Fibroblast of skin of back (primary cell): Measurements from ENCODE around the gene MORN5.

ENCODE experiments used
- DNase-seq: peaks from one replicate; pipeline ENCODE4 v3.0.0-alpha.2; 2013

Gene MORN5

GRCh38 chr9:122144836-122145591, 14.7 kb upstream of the MORN5 start:
- DNase-seq = no peak

- DNase-seq = no peak
Observed at GRCh38 chr9:122145592-122145863, 14.2 kb upstream of the MORN5 start.

GRCh38 chr9:122151267-122151828, 8.4 kb upstream of the MORN5 start:
- no peak for DNase-seq

- no peak for DNase-seq
Observed at GRCh38 chr9:122155796-122156195, 3.9 kb upstream of the MORN5 start.

GRCh38 chr9:122158202-122158601, 1.5 kb upstream of the MORN5 start:
- DNase-seq = peak; percentile 44

GRCh38 chr9:122159925-122160246, 178 bp downstream of the MORN5 start:
- DNase-seq = no peak

GRCh38 chr9:122162415-122162814, 2.7 kb downstream of the MORN5 start:
- DNase-seq = no peak

- DNase-seq = no peak
Observed at GRCh38 chr9:122164286-122164685, 4.6 kb downstream of the MORN5 start.

GRCh38 chr9:122168356-122168755, 8.6 kb downstream of the MORN5 start:
- DNase-seq = no peak

- DNase-seq = no peak
Observed at GRCh38 chr9:122172131-122172530, 12.4 kb downstream of the MORN5 start.

GRCh38 chr9:122173670-122174069, 14.0 kb downstream of the MORN5 start:
- DNase-seq = no peak

GRCh38 chr9:122176916-122177315, 17.2 kb downstream of the MORN5 start:
- DNase-seq = no peak

- no peak for DNase-seq
Observed at GRCh38 chr9:122179054-122179689, 19.5 kb downstream of the MORN5 start.

- DNase-seq = peak; percentile 73
Observed at GRCh38 chr9:122179690-122180074, 20.0 kb downstream of the MORN5 start.

GRCh38 chr9:122180633-122181032, 20.9 kb downstream of the MORN5 start:
- DNase-seq = peak; percentile 68

GRCh38 chr9:122183501-122183900, 23.8 kb downstream of the MORN5 start:
- DNase-seq = no peak

- no peak for DNase-seq
Observed at GRCh38 chr9:122184551-122184950, 24.8 kb downstream of the MORN5 start.

GRCh38 chr9:122186301-122186700, 26.6 kb downstream of the MORN5 start:
- no peak for DNase-seq

GRCh38 chr9:122186777-122187470, 27.2 kb downstream of the MORN5 start:
- DNase-seq = no peak

GRCh38 chr9:122188369-122188768, 28.7 kb downstream of the MORN5 start:
- DNase-seq = no peak

GRCh38 chr9:122190597-122191381, 31.1 kb downstream of the MORN5 start:
- DNase-seq = peak; percentile 40

- no peak for DNase-seq
Observed at GRCh38 chr9:122191584-122191983, 31.9 kb downstream of the MORN5 start.

- DNase-seq = no peak
Observed at GRCh38 chr9:122192261-122192875, 32.7 kb downstream of the MORN5 start.
